ENCODE measurements around the gene PDYN.

- TF ChIP-seq CTCF (IDR thresholded peaks at IDR 0.05) (no peak), ZFX (IDR thresholded peaks at IDR 0.05; ENCODE audit: borderline replicate concordance) (no peak)
Observed at GRCh38 chr20:2038161-2038560, 44.3 kb upstream of the PDYN start.
